GM23338 (cell line): ENCODE measurements around the gene TENM4. TPM values are rescaled to one million over a fixed set of nuclear protein-coding genes. Genes with fewer than 3 reads are reported as not detected.

Source experiments
- ATAC-seq: fragments of 200-7000 bp; cut with Tn5 transposase; 3 replicates; pipeline ENCODE4 v1.9.1; 2020
- DNase-seq: peaks from one replicate; pipeline ENCODE4 v3.0.0-alpha.2; 2015; ENCODE audit warnings: low spot score
- H2AFZ ChIP-seq: fragments of 200-600 bp; sonication (generic); 2 replicates; pipeline ENCODE4 v1.8.0; 2016; ENCODE audit warnings: antibody characterized with exemption, mild to moderate bottlenecking, moderate library complexity
- H3F3A ChIP-seq: fragments of 200-600 bp; sonication (generic); replicated peaks from 2 replicates; pipeline ENCODE4 v1.8.0; 2017; ENCODE audit warnings: antibody characterized with exemption, mixed run types, low read depth
- H3K27ac ChIP-seq: fragments of 200-600 bp; sonication (generic); 2 replicates; pipeline ENCODE4 v1.6.1; 2016; ENCODE audit warnings: low read depth
- H3K27me3 ChIP-seq: fragments of 200-600 bp; sonication (generic); 2 replicates; pipeline ENCODE4 v1.8.0; 2016; ENCODE audit warnings: mild to moderate bottlenecking, mixed run types, moderate library complexity; ENCODE audit not compliant: insufficient read depth
- H3K36me3 ChIP-seq: fragments of 200-600 bp; sonication (generic); 2 replicates; pipeline ENCODE4 v1.8.0; 2016; ENCODE audit warnings: mild to moderate bottlenecking; ENCODE audit not compliant: insufficient read depth
- H3K4me1 ChIP-seq: fragments of 200-600 bp; sonication (generic); 2 replicates; pipeline ENCODE4 v1.8.0; 2016; ENCODE audit warnings: mild to moderate bottlenecking, moderate library complexity; ENCODE audit not compliant: insufficient read depth
- H3K4me2 ChIP-seq: fragments of 200-600 bp; sonication (generic); 2 replicates; pipeline ENCODE4 v1.7.1; 2017; ENCODE audit warnings: mixed run types
- H3K4me3 ChIP-seq: fragments of 200-600 bp; sonication (generic); 2 replicates; pipeline ENCODE4 v1.6.1; 2016; ENCODE audit warnings: mixed run types
- H3K79me2 ChIP-seq: fragments of 200-600 bp; sonication (generic); replicated peaks from 2 replicates; pipeline ENCODE4 v1.8.0; 2017; ENCODE audit warnings: mild to moderate bottlenecking; ENCODE audit not compliant: insufficient read depth
- H3K9me2 ChIP-seq: fragments of 200-600 bp; sonication (generic); 2 replicates; pipeline ENCODE4 v1.8.0; 2017; ENCODE audit not compliant: insufficient read depth
- H4K20me1 ChIP-seq: fragments of 200-600 bp; sonication (generic); replicated peaks from 2 replicates; pipeline ENCODE4 v1.8.0; 2017; ENCODE audit warnings: mild to moderate bottlenecking; ENCODE audit not compliant: insufficient read depth
- H3K27ac Mint-ChIP-seq: 2 replicates; pipeline ENCODE4 v1.8.0; 2020; ENCODE audit warnings: inconsistent platforms, mild to moderate bottlenecking, moderate library complexity, mixed read lengths
- H3K27me3 Mint-ChIP-seq: 3 replicates; pipeline ENCODE4 v1.8.0; 2022; ENCODE audit warnings: low read depth, mild to moderate bottlenecking, moderate library complexity, mixed read lengths, inconsistent platforms; ENCODE audit not compliant: insufficient read depth, poor library complexity
- H3K36me3 Mint-ChIP-seq: 3 replicates; pipeline ENCODE4 v1.8.0; 2021; ENCODE audit warnings: low read depth, mild to moderate bottlenecking, inconsistent platforms, moderate library complexity, mixed read lengths
- H3K4me1 Mint-ChIP-seq: 3 replicates; pipeline ENCODE4 v1.8.0; 2020; ENCODE audit warnings: mild to moderate bottlenecking, inconsistent platforms, mixed read lengths
- H3K4me3 Mint-ChIP-seq: 3 replicates; pipeline ENCODE4 v1.8.0; 2021; ENCODE audit warnings: moderate library complexity, mild to moderate bottlenecking, inconsistent platforms, mixed read lengths
- H3K9me3 Mint-ChIP-seq: 3 replicates; pipeline ENCODE4 v1.8.0; 2020; ENCODE audit warnings: moderate library complexity, mild to moderate bottlenecking, inconsistent platforms, mixed read lengths
- CREB1 ChIP-seq: fragments of 250-450 bp; sonication (Bioruptor Pico); IDR thresholded peaks from 2 replicates; pipeline ENCODE4 v1.5.0; 2020; ENCODE audit warnings: low read depth, mild to moderate bottlenecking, moderate library complexity
- CTCF ChIP-seq, 2 experiments: fragments of 200-600 bp in 1 of 2; sonication (generic) in 1 of 2; conservative IDR thresholded peaks; 2 replicates each; pipeline versions ENCODE4 v1.5.1 to v1.6.1; 2016 to 2017; ENCODE audit warnings: antibody characterized with exemption in 2 of 2, low read depth in 2 of 2, mild to moderate bottlenecking in 2 of 2, moderate library complexity in 1 of 2
- EZH2 ChIP-seq: fragments of 200-600 bp; sonication (generic); IDR thresholded peaks from one replicate; pipeline ENCODE4 v1.8.0; 2017; ENCODE audit warnings: antibody characterized with exemption, mild to moderate bottlenecking, low read depth; ENCODE audit not compliant: unreplicated experiment
- JUNB ChIP-seq: IDR thresholded peaks from one replicate; pipeline ENCODE4 v1.6.1; 2016; ENCODE audit warnings: antibody characterized with exemption; ENCODE audit not compliant: unreplicated experiment
- NANOG ChIP-seq: IDR thresholded peaks from 2 replicates; pipeline ENCODE4 v1.6.1; 2016; ENCODE audit warnings: antibody characterized with exemption, borderline replicate concordance
- POLR2AphosphoS5 ChIP-seq: IDR thresholded peaks from 2 replicates; pipeline ENCODE4 v1.6.1; 2016; ENCODE audit warnings: antibody characterized with exemption, low read depth
- ZNF114 ChIP-seq: fragments of 250-450 bp; sonication (Bioruptor Pico); IDR thresholded peaks from 2 replicates; pipeline ENCODE4 v1.5.0; 2020; ENCODE audit warnings: mild to moderate bottlenecking, moderate library complexity
- ZNF462 ChIP-seq: fragments of 250-450 bp; sonication (Bioruptor Pico); IDR thresholded peaks from 2 replicates; pipeline ENCODE4 v1.5.0; 2020; ENCODE audit warnings: mild to moderate bottlenecking, moderate library complexity
- polyA plus RNA-seq: library from polyadenylated mRNA; unstranded; fragments of >200 nt; fragmentation: Nextera tagmentation; extraction: Ambion mirVana; gene quantifications from 2 replicates; pipeline ENCODE4 v1.2.1, GENCODE V29; 2016
- total RNA-seq: library from RNA; depleted of rRNA; stranded (reverse); fragments of >200 nt; shearing (Covaris generic); gene quantifications from 2 replicates; pipeline ENCODE4 v1.2.3, GENCODE V29; 2014
- TF ChIP-seq, protein P1 (sequence below): IDR thresholded peaks from one replicate; pipeline ENCODE4 v1.6.1; 2018; ENCODE audit warnings: antibody characterized with exemption; ENCODE audit not compliant: unreplicated experiment

TENM4 gene
- total and polyA plus RNA-seq, 2 experiments from 2014 or later, result 7.3 TPM

DNA sequence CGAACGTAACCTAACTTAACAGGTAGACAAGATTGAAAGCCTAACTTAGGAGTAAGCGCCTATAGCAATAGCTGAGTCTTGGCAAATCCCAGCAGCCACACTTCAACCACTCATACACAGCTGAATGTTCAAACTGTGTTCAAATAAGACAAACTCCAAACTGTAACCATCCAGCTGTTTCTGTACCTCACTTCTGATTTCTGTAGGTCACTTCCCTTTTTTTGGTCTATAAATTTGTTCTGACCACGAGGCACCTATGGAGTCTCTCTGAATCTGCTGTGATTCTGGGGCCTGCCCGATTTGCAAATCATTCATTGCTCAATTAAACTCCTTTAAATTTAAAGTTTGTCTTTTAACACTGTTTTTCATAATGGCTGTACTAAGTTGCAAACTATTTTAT lies 8.2 kb upstream of the TENM4 start:
- Histone ChIP-seq H2AFZ (peak overlapping the region; percentile 34; the same call in 1 of the 2 replicates), H4K20me1 (no peaks in the 10 kb centered on the region), H3K4me3 (no peak overlapping the region), H3K36me3 (no peaks in the 10 kb centered on the region), H3K79me2 (no peaks in the 10 kb centered on the region), H3K4me2 (no peak overlapping the region), H3K27me3 (peaks cover 6% of the 10 kb centered on the region; the same call in 1 of the 2 replicates), H3F3A (no peaks in the 10 kb centered on the region), H3K9me2 (no peaks in the 10 kb centered on the region), H3K27ac (no peak overlapping the region), H3K4me1 (peaks cover 22% of the 10 kb centered on the region)
- Mint-ChIP-seq H3K27me3 (no peaks in the 10 kb centered on the region), H3K4me3 (no peak overlapping the region), H3K36me3 (no peaks in the 10 kb centered on the region), H3K4me1 (peaks cover 23% of the 10 kb centered on the region), H3K27ac (no peak overlapping the region), H3K9me3 (no peaks in the 10 kb centered on the region)
- ATAC-seq (no peak), DNase-seq (no peak)
- TF ChIP-seq CTCF (conservative IDR thresholded peaks at IDR 0.05; ENCODE audit: low read depth in 2 of 2), result no peak

DNA sequence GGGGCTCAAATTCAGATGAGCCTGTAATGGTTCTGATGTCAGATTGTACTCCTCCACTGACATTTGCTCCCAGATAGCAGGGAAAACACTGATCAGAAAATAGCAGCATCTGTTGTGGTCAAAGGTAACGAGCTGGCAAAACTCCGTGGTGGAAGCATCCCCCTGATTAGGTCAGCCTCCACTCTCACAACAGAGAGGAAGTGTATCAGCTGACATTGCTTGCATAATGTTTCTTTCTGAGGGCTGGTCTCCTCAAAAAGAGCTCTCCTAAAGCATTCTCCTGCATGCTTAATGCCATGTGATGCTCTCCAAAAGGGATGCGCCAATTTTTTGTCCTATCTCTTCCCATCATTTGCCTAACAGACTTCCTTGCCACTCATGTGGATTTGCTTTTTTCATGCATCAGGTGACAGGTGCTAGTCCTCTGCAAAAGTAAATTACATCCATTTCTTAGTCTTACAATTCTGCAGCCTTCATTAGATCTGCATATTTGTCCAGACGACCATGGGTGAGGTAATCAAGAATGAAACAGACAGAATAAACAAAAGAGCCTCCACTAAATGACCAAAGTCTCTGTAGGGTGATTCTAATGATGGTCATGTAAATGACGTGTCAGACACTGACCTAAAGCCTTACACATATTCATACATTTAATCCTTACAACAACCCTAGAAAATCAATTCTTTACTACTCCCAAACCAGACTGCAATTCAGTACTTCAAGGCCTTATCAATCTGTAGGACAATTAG lies 6.4 kb upstream of the TENM4 start:
- DNase-seq (no peak), ATAC-seq (no peak)
- Mint-ChIP-seq H3K36me3 (no peaks in the 10 kb centered on the region; the same call in 2 of the 3 replicates), H3K9me3 (no peaks in the 10 kb centered on the region), H3K27ac (no peak overlapping the region), H3K4me3 (no peak overlapping the region), H3K27me3 (peaks cover 3% of the 10 kb centered on the region), H3K4me1 (peaks cover 20% of the 10 kb centered on the region)
- Histone ChIP-seq H3K27me3 (peaks cover 25% of the 10 kb centered on the region), H2AFZ (no peak overlapping the region), H3K4me3 (no peak overlapping the region), H3K9me2 (0 out of 2 replicates have a peak, but pooled peaks cover 4% of the 10 kb centered on the region), H3K4me1 (peaks cover 22% of the 10 kb centered on the region), H3F3A (no peaks in the 10 kb centered on the region), H3K27ac (no peak overlapping the region), H3K4me2 (peak overlapping the region; percentile 38; the same call in 1 of the 2 replicates), H3K36me3 (no peaks in the 10 kb centered on the region), H3K79me2 (no peaks in the 10 kb centered on the region), H4K20me1 (no peaks in the 10 kb centered on the region)
- TF ChIP-seq, protein P1, sequence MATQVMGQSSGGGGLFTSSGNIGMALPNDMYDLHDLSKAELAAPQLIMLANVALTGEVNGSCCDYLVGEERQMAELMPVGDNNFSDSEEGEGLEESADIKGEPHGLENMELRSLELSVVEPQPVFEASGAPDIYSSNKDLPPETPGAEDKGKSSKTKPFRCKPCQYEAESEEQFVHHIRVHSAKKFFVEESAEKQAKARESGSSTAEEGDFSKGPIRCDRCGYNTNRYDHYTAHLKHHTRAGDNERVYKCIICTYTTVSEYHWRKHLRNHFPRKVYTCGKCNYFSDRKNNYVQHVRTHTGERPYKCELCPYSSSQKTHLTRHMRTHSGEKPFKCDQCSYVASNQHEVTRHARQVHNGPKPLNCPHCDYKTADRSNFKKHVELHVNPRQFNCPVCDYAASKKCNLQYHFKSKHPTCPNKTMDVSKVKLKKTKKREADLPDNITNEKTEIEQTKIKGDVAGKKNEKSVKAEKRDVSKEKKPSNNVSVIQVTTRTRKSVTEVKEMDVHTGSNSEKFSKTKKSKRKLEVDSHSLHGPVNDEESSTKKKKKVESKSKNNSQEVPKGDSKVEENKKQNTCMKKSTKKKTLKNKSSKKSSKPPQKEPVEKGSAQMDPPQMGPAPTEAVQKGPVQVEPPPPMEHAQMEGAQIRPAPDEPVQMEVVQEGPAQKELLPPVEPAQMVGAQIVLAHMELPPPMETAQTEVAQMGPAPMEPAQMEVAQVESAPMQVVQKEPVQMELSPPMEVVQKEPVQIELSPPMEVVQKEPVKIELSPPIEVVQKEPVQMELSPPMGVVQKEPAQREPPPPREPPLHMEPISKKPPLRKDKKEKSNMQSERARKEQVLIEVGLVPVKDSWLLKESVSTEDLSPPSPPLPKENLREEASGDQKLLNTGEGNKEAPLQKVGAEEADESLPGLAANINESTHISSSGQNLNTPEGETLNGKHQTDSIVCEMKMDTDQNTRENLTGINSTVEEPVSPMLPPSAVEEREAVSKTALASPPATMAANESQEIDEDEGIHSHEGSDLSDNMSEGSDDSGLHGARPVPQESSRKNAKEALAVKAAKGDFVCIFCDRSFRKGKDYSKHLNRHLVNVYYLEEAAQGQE, result no peak
- TF ChIP-seq ZNF462 (CRISPR knock-in tag), result no peak
- no peak for TF ChIP-seq CREB1 (CRISPR knock-in tag)
- TF ChIP-seq NANOG, result no peak
- TF ChIP-seq JUNB, result no peak
- no peak for TF ChIP-seq ZNF114 (CRISPR knock-in tag)
- TF ChIP-seq EZH2, result no peak
- no peak for TF ChIP-seq POLR2AphosphoS5
